SU-DHL-6 (cell line): Measurements from ENCODE around the gene DIPK1A.

Source experiments
- H2AFZ ChIP-seq: fragments of 200-600 bp; sonication (generic); 2 replicates; pipeline ENCODE4 v1.6.1; 2014; ENCODE audit warnings: low read depth, mild to moderate bottlenecking, moderate library complexity, mixed read lengths, antibody characterized with exemption, low read length; ENCODE audit not compliant: severe bottlenecking
- H3F3A ChIP-seq: fragments of 200-600 bp; shearing (Covaris generic); 2 replicates; pipeline ENCODE4 v1.6.0; 2016; ENCODE audit warnings: antibody characterized with exemption, mild to moderate bottlenecking; ENCODE audit not compliant: insufficient read depth
- H3K27ac ChIP-seq: fragments of 200-600 bp; sonication (generic); 2 replicates; pipeline ENCODE4 v1.5.1; 2016; ENCODE audit warnings: low read depth, mild to moderate bottlenecking, low read length, moderate library complexity, mixed read lengths
- H3K27me3 ChIP-seq: fragments of 200-600 bp; sonication (generic), shearing (Covaris generic); 2 replicates; pipeline ENCODE4 v1.6.0; 2014; ENCODE audit warnings: mild to moderate bottlenecking, low read length
- H3K36me3 ChIP-seq: fragments of 200-600 bp; sonication (generic); 2 replicates; pipeline ENCODE4 v1.6.1; 2014; ENCODE audit warnings: mild to moderate bottlenecking, low read length, mixed read lengths
- H3K4me2 ChIP-seq: fragments of 300-600, 200-600 bp; shearing (Covaris generic), sonication (generic); 2 replicates; pipeline ENCODE4 v1.6.0; 2014; ENCODE audit warnings: low read length, low read depth, mild to moderate bottlenecking; ENCODE audit not compliant: poor library complexity, severe bottlenecking
- H3K4me3 ChIP-seq: fragments of 200-600 bp; sonication (generic); 2 replicates; pipeline ENCODE4 v1.5.1; 2014; ENCODE audit warnings: antibody characterized with exemption, low read length, mild to moderate bottlenecking, mixed read lengths; ENCODE audit not compliant: insufficient read depth, poor library complexity, severe bottlenecking
- H3K79me2 ChIP-seq: fragments of 200-600 bp; sonication (generic); 2 replicates; pipeline ENCODE4 v1.6.1; 2014; ENCODE audit warnings: mild to moderate bottlenecking, low read length, moderate library complexity; ENCODE audit not compliant: insufficient read depth
- H3K9ac ChIP-seq: fragments of 200-600 bp; sonication (generic); 2 replicates; pipeline ENCODE4 v1.7.0; 2014; ENCODE audit warnings: mild to moderate bottlenecking, low read length
- H3K9me2 ChIP-seq: fragments of 200-600 bp; sonication (generic); replicated peaks from 2 replicates; pipeline ENCODE4 v1.6.1; 2014; ENCODE audit warnings: low read length; ENCODE audit not compliant: insufficient read depth
- H3K9me3 ChIP-seq: fragments of 200-600 bp; sonication (generic); 2 replicates; pipeline ENCODE4 v1.6.1; 2014; ENCODE audit warnings: low read length, mixed read lengths; ENCODE audit not compliant: insufficient read depth
- H4K20me1 ChIP-seq: fragments of 200-600 bp; sonication (generic); 2 replicates; pipeline ENCODE4 v1.6.1; 2014; ENCODE audit warnings: low read depth, mild to moderate bottlenecking, antibody characterized with exemption, low read length, moderate library complexity, mixed read lengths
- EZH2phosphoT487 ChIP-seq: fragments of 200-600 bp; sonication (generic), shearing (Covaris generic); conservative IDR thresholded peaks from 2 replicates; pipeline ENCODE4 v1.6.1; 2018; ENCODE audit warnings: mild to moderate bottlenecking, antibody characterized with exemption, low read length, moderate library complexity, mixed read lengths
- TF ChIP-seq, protein P1 (sequence below): fragments of 200-600 bp; sonication (generic); IDR thresholded peaks from one replicate; pipeline ENCODE4 v1.5.1; 2017; ENCODE audit warnings: antibody characterized with exemption, mild to moderate bottlenecking, low read length, moderate library complexity; ENCODE audit not compliant: insufficient read depth, poor library complexity, severe bottlenecking

Gene DIPK1A

DNA sequence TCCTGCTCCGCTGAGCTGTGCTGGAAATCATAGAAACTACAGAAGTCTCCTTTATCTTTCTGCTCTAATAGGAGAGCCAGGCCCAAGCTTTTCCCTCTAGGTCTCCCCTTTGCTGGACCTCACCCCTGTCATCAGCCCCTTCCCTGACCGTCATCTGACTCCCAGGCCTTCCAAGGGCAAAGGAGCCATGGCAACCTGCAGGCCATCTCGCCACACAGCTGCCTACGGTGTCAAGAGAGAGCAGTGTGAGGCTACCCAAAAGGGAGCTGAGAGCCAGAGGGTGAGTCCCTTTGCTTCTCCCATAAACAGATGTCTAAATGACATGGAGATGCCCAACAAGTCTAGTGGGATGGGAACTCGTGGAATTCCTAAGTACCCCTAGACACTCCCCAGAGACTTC, 37.6 kb upstream of the DIPK1A start:
- no peak overlapping the region for H2AFZ ChIP-seq
- H3K36me3 ChIP-seq, result no peaks in the 10 kb centered on the region
- no peaks in the 10 kb centered on the region for H3K9me2 ChIP-seq
- H3K4me3 ChIP-seq, result no peak overlapping the region
- no peaks in the 10 kb centered on the region for H3K27me3 ChIP-seq
- H4K20me1 ChIP-seq, result no peaks in the 10 kb centered on the region
- H3F3A ChIP-seq, result no peaks in the 10 kb centered on the region
- no peak overlapping the region for H3K9ac ChIP-seq
- H3K9me3 ChIP-seq, result no peaks in the 10 kb centered on the region
- H3K4me2 ChIP-seq, result no peak overlapping the region
- TF ChIP-seq EZH2phosphoT487, result no peak
- TF ChIP-seq, protein P1, sequence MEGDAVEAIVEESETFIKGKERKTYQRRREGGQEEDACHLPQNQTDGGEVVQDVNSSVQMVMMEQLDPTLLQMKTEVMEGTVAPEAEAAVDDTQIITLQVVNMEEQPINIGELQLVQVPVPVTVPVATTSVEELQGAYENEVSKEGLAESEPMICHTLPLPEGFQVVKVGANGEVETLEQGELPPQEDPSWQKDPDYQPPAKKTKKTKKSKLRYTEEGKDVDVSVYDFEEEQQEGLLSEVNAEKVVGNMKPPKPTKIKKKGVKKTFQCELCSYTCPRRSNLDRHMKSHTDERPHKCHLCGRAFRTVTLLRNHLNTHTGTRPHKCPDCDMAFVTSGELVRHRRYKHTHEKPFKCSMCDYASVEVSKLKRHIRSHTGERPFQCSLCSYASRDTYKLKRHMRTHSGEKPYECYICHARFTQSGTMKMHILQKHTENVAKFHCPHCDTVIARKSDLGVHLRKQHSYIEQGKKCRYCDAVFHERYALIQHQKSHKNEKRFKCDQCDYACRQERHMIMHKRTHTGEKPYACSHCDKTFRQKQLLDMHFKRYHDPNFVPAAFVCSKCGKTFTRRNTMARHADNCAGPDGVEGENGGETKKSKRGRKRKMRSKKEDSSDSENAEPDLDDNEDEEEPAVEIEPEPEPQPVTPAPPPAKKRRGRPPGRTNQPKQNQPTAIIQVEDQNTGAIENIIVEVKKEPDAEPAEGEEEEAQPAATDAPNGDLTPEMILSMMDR, result no peak
- no peaks in the 10 kb centered on the region for H3K79me2 ChIP-seq
- H3K27ac ChIP-seq, result no peak overlapping the region

DNA sequence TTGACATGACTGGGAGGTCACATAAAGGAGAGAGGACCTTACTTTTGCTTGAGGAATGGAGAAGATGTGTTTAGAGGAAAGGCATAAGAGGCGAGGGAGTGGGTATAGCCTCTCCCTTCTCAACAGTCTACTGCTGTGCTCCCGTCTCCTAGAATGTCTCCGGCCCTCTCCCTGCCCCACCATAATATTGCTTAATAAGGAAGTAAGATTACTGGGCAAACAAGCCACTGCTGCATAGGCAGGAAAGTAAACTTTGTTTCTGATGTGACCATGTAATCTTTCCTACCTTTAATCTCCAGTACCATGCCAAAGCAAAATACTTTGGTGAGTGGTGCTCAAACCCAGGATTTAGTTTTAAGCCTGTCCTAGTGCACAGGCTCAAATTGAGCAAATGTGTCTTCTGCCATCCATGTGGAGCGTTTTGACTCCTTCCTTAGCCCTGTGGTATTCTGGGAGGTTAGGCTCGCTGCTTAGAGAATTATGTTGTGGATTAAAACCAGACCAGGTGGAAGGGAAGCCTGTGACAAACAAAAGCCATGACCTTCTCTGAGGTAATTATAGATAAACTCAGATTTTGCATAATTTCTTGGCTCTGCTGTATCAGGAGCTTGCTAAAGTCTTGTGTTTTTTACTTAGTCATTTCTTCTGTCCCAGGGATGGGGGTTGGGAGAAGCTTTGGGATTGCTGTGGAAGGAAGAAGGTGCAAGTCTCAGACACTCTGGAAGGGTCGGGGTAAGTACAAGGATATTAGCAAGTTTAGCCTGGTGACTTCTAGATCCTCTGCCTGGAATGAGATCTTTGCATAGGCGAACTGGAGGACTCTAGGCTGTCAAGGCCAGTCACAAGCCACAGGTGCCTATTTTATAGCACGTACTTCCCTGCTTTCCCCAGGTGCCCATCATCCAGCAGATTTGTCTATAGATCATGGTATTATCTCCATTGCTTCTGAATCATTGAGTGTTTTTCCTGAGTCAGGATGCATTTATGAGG, 34.5 kb upstream of the DIPK1A start:
- Histone ChIP-seq H3F3A (no peaks in the 10 kb centered on the region), H3K9ac (no peak overlapping the region), H3K4me3 (no peak overlapping the region), H3K27me3 (no peaks in the 10 kb centered on the region), H3K79me2 (no peaks in the 10 kb centered on the region), H4K20me1 (no peaks in the 10 kb centered on the region), H3K9me3 (no peaks in the 10 kb centered on the region), H3K36me3 (no peaks in the 10 kb centered on the region), H3K4me2 (no peak overlapping the region), H3K9me2 (no peaks in the 10 kb centered on the region), H2AFZ (no peak overlapping the region), H3K27ac (no peak overlapping the region)
- no peak for TF ChIP-seq EZH2phosphoT487
- TF ChIP-seq, protein P1, result no peak

DNA sequence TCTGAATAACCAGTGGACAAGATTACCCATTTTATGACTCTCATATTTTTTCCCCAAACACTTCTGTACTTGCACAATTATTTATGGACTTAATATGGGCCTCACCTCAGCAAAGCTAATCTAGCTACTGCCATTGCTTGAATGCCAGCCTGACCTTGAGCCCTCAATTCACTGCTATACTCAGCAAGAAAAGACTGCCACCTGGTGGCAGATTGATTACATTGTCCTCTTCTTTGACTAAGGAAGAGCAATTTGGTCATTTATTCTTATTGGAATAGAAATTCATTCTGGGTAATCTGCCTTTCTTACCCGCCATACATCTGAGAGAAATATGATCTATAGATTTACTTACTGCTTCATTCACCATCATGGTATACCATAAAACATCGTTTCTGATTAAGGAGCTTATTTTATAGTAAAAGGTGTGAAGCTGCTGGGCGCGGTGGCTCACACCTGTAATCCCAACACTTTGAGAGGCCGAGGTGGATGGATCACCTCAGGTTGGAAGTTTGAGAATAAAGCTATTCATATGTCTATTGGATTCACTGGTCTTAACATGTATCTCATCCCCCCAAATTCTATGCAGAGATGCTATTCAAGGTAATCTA, 32.9 kb upstream of the DIPK1A start:
- no peaks in the 10 kb centered on the region for H4K20me1 ChIP-seq
- H3K36me3 ChIP-seq, result no peaks in the 10 kb centered on the region
- H2AFZ ChIP-seq, result no peak overlapping the region
- H3K27ac ChIP-seq, result no peak overlapping the region
- H3F3A ChIP-seq, result no peaks in the 10 kb centered on the region
- H3K9me2 ChIP-seq, result no peaks in the 10 kb centered on the region
- no peaks in the 10 kb centered on the region for H3K9me3 ChIP-seq
- TF ChIP-seq, protein P1, result peak; percentile 87
- TF ChIP-seq EZH2phosphoT487, result no peak
- H3K9ac ChIP-seq, result no peak overlapping the region
- no peak overlapping the region for H3K4me2 ChIP-seq
- H3K27me3 ChIP-seq, result no peaks in the 10 kb centered on the region
- no peak overlapping the region for H3K4me3 ChIP-seq
- no peaks in the 10 kb centered on the region for H3K79me2 ChIP-seq
